NB4 (cell line): ENCODE measurements around the gene ASTN1.

Experiments used
- POLR2A ChIP-seq: IDR thresholded peaks from 2 replicates; pipeline ENCODE4 v1.6.1; 2011; ENCODE audit warnings: mild to moderate bottlenecking; ENCODE audit not compliant: insufficient read length; ENCODE audit errors: extremely low read depth
- TF ChIP-seq, protein P1 (sequence below): IDR thresholded peaks from one replicate; pipeline ENCODE4 v1.5.1; 2012; ENCODE audit warnings: low read depth, low read length

DNA sequence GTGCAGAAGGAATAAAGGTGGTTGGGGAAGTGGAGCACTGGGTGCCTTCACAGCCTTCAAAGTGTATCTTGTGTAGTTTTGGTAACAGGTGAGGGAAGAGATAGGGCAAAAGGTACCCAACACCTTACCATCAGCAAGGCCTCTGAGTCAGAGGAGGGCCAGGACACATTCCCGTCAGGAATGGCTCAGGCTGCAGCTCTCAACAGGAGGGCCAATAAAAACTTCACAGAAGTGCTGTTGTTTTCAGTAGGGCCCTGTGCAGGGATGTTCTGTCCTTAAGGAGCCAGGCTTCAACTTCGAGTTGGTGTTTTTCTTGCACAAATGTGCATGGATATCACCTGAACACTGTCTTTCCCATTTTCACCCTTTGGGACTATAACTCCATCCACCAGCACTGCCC is 333.4 kb downstream of the ASTN1 start:
- TF ChIP-seq POLR2A: no peak
- TF ChIP-seq, protein P1, sequence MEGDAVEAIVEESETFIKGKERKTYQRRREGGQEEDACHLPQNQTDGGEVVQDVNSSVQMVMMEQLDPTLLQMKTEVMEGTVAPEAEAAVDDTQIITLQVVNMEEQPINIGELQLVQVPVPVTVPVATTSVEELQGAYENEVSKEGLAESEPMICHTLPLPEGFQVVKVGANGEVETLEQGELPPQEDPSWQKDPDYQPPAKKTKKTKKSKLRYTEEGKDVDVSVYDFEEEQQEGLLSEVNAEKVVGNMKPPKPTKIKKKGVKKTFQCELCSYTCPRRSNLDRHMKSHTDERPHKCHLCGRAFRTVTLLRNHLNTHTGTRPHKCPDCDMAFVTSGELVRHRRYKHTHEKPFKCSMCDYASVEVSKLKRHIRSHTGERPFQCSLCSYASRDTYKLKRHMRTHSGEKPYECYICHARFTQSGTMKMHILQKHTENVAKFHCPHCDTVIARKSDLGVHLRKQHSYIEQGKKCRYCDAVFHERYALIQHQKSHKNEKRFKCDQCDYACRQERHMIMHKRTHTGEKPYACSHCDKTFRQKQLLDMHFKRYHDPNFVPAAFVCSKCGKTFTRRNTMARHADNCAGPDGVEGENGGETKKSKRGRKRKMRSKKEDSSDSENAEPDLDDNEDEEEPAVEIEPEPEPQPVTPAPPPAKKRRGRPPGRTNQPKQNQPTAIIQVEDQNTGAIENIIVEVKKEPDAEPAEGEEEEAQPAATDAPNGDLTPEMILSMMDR: no peak
